ENCODE measurements around the gene LRP1B.

DNA sequence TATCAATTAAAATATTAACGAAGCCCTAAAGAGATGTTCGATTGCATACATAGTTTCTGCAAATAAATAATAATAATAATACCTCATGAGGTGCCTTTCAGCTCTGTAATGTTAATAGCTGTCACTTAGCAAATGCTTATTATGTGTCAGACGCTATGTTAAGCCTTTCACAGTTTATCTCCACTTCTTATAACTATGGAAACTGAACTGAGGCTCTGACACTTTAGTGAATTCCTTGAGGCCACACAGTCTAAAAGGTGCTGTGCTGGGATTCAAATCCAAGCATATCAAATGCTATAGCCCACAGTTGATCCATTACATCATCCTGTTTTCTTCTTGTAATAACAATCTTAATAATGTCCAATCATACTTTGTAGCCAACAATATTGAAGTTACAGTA is 1779.1 kb downstream of the LRP1B start:
- TF ChIP-seq, protein P1, sequence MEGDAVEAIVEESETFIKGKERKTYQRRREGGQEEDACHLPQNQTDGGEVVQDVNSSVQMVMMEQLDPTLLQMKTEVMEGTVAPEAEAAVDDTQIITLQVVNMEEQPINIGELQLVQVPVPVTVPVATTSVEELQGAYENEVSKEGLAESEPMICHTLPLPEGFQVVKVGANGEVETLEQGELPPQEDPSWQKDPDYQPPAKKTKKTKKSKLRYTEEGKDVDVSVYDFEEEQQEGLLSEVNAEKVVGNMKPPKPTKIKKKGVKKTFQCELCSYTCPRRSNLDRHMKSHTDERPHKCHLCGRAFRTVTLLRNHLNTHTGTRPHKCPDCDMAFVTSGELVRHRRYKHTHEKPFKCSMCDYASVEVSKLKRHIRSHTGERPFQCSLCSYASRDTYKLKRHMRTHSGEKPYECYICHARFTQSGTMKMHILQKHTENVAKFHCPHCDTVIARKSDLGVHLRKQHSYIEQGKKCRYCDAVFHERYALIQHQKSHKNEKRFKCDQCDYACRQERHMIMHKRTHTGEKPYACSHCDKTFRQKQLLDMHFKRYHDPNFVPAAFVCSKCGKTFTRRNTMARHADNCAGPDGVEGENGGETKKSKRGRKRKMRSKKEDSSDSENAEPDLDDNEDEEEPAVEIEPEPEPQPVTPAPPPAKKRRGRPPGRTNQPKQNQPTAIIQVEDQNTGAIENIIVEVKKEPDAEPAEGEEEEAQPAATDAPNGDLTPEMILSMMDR (IDR thresholded peaks at IDR 0.05): no peak
- TF ChIP-seq POLR2A (IDR thresholded peaks at IDR 0.05): no peak

All from Peyer's patch (tissue), 4 donors.